HG03457 (cell line): ENCODE measurements around the gene MMS22L.

Experiments
- ATAC-seq: cut with Tn5 transposase; IDR thresholded peaks from one replicate; pipeline ENCODE4 v1.9.1; 2021; ENCODE audit warnings: moderate number of reproducible peaks; ENCODE audit not compliant: unreplicated experiment

MMS22L gene, protein sequence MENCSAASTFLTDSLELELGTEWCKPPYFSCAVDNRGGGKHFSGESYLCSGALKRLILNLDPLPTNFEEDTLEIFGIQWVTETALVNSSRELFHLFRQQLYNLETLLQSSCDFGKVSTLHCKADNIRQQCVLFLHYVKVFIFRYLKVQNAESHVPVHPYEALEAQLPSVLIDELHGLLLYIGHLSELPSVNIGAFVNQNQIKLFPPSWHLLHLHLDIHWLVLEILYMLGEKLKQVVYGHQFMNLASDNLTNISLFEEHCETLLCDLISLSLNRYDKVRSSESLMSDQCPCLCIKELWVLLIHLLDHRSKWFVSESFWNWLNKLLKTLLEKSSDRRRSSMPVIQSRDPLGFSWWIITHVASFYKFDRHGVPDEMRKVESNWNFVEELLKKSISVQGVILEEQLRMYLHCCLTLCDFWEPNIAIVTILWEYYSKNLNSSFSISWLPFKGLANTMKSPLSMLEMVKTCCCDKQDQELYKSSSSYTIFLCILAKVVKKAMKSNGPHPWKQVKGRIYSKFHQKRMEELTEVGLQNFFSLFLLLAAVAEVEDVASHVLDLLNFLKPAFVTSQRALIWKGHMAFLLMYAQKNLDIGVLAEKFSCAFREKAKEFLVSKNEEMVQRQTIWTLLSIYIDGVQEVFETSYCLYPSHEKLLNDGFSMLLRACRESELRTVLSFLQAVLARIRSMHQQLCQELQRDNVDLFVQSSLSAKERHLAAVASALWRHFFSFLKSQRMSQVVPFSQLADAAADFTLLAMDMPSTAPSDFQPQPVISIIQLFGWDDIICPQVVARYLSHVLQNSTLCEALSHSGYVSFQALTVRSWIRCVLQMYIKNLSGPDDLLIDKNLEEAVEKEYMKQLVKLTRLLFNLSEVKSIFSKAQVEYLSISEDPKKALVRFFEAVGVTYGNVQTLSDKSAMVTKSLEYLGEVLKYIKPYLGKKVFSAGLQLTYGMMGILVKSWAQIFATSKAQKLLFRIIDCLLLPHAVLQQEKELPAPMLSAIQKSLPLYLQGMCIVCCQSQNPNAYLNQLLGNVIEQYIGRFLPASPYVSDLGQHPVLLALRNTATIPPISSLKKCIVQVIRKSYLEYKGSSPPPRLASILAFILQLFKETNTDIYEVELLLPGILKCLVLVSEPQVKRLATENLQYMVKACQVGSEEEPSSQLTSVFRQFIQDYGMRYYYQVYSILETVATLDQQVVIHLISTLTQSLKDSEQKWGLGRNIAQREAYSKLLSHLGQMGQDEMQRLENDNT

DNA sequence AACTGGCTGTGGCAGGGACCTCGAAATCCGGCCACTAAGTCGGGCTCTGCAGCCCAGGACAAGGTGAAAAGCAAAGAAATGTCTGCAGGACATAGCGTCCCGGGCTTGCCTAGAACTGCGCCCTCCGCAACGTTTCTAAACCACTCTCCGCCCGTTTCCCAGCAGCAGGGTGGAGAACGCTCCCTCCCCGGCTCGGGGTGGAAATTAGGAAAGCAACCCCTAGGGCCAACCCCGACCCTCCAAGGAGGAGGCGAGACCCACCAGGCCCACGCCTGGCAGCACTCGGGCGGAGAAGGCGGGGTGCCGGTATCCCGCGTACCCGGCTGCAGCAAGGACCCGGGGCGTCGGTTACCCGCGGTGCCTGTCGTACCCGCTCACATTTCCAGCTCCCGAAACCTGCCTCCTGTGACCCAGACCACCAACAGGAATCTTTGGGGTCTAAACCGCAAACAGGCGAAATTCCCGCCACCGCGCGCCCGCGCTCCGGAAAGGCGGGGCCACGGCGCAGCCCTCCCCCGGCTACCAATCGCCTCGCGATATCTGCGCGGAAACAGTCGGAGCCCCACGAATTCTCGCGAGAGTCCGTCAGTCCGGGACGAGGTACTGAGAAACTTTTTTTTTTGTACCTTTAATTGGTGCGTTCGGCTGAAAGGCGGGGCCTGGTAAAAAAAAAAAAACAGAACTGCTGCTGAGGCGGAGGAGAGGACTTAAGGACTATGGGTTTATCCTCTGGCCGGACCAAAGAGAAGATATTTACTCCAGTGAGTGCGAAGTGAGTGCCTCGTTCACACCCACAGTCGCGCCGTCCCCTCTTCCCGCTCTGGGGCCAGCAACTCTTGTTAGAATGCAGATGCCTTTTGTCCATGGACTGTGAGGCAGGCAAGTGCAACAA is at the start of gene MMS22L:
Gene MMS22L, minus strand, starts transcription at position 491 of the 892 bp plus-strand sequence. CDS start 739 bp downstream, outside the sequence.
- ATAC-seq = peak; percentile 99

DNA sequence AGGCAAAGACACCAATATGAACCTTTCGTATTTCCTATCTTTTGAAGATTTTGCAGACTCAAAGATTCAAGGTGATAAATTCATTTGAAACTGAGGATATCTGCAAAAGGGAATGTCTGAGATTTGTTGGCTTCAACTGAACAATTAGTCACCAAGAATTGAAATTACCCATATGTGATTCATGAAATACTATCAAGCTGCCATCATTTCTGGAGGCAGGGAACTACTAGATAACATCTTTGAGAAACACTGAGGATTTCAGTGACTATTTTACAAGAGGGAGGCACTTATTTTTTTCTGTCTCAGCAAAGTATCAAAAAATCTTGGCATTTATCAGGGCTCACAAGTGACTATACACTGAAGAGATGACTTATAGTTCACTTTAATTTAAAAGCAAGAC is 39.8 kb upstream of the MMS22L start:
- ATAC-seq = no peak

DNA sequence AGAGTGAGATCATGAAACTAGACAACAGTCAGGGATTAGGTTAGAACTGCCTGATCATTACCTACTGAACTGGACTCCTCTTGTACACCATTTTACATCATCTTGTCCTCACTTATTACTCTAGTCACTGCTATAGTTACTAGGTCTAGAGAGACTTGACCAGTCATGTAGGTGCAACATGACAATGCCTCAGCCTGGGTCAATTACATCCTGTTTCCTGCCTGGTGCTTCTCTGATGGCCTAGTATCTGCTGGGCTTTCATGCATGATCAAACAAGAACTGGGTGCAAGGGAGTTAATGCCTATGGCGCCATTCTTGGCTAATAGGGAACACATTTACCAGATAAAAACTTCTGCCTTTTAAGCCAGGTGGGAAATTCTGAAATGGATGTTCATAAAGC is 39.2 kb upstream of the MMS22L start:
- no peak for ATAC-seq

DNA sequence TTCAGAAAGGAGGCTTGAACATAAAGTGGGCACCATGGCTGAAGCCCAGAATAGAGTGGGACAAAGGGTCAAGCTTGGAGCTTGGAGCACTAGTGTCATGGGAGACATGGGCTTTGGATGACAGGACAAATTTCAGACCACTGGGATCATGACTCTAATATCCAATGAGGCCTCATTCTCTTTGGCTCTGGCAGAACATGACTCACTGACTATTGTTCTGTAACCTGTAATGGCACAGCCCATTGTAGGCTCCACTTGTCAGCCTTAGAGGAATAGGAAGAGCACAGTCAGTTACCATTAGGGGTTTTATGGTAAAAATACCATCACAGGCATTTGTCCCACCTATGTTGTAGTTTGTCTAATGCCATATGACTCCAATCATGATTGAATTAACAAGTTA is 34.0 kb upstream of the MMS22L start:
- no peak for ATAC-seq

DNA sequence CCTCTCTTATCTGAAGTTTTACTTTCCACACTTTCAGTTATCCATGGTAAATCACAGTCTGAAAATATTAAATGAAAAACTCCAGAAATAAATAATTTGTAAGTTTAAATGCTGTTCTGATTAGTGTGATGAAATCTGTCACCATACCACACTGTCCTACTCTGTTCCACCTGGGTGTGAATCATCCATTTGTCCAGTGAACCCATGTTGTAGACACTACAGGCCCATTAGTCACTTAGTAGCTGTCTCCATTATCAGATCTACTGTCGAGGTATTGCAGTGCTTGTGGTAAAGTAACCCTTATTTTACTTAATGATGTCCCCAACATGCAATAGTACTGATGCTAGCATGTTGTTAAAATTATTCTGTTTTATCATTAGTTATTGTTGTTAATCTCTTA is 29.2 kb upstream of the MMS22L start:
- ATAC-seq = no peak

DNA sequence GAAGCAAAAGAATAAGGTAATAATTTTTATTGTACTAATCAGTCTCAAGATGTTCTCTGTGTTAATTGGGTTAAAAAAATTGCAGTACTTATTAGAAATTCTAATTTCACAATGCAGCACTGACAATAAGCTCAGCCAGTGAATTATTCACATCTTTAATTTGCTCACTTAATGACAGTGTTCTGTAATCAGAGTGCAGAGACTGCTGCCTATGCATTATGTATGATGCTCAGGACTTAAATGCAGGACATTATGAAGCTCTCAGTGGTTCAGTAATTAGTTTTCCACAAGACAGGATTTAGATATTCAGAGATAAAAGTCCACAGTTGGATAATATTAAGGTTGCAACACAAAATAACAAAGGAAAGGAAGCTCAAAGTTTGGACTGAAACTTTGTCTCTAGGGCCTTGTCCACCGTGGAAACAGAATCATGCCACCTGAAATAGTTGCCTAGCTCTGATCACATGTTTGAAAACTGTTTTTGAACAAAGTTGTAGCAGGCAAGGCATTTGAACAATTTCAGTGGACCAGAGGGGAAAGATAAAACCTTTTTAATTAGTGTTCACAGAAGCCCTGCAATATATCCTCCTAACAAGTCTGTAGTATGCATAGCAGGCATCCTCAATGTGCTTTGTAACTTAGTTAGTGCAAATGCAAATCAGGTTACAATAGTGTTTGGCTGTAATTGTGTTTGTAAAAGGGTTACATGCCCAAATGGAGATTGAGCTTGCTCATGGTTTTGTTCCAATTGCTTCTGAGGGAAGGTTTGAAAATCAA is 23.7 kb upstream of the MMS22L start:
- no peak for ATAC-seq

DNA sequence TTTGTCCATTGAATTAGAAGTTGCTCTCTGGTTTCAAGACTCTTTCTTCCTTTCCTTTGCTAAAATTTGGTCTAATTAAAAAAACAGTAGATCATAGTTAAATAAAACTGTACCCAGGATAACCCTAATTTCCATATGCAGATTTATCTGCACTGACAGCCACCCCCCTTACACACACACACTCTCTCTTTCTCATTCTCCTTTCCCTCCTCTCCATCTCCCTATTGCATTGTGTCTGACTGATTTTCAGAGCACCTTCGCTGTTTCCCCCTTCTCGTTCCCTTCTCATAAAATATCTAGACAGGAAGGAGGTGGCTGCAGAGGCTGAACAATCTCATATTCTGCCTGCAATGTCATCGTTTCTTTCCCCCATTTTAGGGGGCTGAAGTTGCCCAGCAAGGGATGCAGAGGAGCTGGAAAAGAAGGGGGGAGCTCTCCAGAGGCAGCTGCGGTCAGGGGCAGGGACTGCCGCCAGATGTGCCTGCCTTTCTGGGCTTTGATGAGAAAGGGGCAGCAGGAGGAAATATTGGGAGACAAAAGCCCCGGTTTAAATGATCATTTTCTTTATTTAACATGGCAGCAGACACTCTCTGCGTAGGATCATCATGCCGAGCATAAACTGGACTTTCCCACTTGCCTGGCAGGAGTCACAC is 22.5 kb upstream of the MMS22L start:
- ATAC-seq = no peak

DNA sequence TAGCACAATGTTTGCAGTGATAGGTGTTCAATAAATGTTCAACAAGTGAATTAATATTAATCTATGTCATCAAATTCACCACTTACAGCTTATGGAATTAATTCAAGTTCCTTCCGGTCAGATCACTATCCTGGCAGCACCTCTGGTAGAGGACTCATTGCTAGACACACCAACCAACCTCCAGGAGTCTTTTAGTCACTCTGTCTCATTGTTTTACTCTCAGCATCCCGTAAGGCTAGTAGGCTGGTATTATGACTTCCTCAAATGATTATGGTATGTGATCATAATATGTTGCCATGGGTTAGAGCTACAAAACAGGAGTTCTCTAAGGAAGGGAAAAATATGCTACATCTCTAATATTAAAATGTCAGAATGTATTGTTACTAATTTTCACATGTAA is 21.7 kb upstream of the MMS22L start:
- no peak for ATAC-seq

DNA sequence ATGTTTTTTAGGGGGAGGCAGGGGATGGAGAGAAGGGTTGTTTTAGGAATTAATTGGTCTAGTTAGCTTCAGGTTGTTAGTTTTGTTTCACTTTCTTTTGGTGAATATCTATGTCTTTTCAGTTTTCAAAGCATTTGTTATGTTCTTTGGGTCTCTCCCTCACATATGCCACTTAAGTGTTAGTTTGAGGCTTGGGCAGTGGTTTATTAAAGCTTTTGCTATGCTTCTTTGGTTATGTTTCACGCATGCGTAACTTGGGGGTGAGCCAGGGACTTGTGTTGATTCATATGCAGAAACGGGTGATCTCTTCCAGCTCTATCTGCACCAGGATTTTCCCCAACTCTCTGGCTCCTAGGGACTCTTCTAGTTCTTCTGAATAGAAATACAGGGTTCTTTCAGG is 11.4 kb upstream of the MMS22L start:
- ATAC-seq = no peak

DNA sequence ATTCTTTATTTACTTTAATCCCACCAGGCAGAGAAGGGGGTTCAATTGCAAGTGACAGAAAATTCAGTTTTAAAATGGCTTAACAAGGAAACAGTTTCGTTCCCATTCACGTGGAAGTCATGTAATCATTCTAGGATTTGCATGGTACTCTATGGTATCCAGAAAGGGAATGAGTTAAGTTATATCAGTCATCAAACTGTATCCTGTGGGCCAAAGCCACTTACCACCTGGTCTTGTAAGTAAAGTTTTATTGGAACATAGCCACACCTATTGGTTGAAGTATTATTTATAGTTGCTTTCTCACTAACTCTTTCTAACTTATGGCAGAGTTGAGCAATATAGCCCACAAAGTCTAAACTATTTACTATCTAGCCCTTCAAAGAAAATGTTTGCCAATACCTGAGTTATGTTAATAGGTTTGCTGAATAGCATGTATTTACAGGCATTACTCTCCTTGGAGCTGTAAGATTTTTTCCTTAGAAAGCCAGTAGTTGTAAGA is 10.2 kb upstream of the MMS22L start:
- ATAC-seq = no peak

DNA sequence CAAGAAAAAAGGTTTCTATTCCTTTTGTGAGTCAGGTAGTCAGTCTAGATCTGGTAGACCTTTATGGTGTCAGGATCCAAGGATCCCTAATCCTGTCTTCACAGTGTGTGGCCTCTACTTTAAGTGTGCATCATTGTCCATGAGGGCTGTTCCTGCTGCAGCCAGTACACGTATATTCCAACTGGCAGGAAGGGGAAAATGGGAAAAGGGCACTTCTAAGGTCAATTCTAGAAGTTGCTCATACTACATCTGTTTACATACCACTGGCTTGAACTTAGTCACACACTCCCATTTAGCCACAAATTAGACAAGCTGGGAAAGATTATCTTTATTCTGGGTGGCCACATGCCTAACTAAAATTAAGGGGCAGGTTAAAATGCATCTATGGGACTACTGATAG is 9.7 kb upstream of the MMS22L start:
- ATAC-seq = no peak

DNA sequence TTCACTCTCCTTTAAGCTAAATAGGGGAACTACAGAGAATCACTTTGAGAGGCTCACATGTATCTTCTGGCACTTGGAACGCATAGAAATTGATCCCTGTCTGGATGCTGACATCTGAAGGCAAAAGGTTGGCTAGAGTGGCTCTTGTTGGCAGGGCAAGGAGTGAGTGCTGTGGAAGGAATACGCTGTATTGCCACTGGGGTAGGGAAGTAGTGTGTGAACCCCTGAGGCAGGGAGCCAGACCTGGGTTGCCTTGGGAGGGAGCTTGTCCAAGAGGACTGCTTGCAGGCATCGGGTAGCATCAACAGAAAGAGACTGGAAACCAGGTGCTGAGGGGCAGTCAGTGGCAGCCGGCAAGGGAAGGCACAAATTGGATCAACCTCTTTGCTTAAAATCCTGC is 8.9 kb upstream of the MMS22L start:
- no peak for ATAC-seq

DNA sequence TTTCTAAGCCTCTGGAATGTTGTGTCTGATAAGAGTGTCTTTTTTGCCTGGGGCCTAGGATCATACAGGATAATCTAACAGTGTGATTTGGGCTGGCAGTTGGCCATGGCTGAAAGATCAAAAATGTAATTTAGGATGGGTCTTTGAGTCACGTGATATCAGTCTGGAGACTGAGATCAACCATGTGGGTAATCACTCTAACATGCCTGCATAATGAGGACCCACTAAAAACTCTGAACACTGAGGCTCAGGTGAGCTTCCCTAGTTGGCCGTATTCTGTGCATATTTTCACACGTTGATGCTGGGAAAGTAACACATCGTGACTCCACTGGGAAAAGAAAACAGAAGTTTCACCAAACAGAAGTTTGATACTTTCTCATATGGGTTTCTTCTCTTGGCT is 6.3 kb upstream of the MMS22L start:
- ATAC-seq = no peak

DNA sequence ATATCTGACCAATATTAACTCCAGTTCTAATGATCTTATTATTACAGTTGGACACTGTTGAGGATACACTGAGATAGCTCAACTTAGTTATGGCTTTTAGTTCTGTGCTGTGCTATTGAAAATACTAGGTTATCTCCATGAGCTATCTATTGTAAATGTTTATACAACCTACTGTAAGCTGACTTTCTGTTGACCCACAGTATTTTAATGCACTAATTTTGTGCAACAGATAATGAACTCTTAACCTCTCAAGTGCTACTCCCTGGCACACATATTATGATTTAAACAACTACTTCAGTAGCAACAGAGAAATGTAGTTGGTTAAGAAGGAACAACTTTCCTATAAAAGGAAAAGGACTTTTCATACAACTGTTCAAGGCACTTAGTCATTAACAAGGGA is 5.2 kb upstream of the MMS22L start:
- ATAC-seq = no peak

DNA sequence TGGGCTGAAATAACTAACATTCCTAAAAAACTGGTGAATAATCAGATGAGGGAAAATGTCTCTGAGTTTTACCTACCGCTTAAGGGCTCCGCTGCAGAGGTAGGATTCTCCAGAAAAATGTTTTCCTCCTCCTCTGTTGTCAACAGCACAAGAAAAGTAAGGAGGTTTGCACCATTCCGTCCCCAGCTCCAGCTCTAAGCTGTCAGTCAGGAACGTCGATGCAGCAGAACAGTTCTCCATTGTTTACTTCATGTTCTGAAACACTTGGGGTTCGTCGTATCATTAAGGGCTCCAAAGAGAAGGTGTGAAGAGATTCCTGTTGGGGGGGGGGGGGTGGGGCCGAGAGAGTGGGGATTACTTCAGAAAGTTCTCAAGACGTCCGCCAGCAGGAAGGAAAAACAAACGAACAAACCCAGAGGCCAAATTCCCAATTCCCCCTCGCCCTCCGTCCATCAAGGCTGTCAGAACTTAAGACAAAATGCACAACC is 734 bp downstream of the MMS22L start:
- ATAC-seq = no peak

DNA sequence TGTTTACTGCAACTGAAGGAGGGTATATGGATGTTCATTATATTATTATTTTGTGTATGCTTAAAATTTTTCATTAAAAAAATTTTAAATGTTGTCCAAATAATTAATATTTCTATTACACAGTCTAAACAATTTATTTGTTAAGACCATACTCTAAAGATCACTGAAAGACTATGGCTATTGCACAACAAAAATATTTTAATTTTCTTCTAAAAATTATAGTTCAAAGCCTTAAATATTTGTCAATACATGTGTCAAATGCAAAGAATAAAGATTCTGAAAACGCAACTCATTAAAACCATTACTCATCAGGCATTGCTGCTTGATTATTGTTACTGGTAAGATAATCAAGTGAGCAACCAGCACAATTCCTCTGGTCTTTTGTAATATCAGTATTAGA is 2.2 kb downstream of the MMS22L start:
- no peak for ATAC-seq

DNA sequence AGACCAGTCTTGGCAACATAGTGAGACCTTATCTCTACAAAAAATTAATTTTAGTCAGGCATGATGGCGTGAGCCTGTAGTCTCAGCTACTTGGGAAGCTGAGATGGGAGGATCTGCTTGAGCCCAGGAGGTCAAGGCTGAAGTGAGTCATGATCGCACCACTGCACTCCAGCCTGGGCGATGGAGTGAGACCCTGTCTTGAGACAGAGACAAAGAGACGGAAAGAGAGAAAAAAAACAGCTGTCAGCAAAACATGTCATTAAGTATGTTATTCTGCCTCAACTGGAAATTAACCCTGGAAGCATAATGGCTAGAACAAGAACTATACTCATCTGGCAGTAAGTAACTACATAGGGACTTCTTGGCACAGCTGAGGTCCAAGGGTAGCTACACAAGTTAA is 7.2 kb downstream of the MMS22L start:
- no peak for ATAC-seq

DNA sequence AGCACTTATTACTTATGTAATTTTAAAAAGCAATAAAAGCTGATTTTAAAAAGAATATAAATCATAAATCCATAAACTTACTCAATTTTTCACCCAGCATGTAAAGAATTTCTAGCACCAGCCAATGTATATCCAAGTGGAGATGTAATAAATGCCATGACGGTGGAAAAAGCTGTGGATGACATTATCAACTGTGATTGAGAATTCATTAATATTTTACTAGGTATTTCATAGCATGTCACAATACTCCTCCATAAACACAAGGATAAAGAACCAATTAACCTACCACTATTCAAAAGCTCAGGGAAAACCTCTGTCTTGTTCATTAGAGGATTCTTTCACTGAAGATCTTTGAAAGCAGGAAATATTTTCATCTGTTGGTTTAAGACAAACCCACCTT is 13.2 kb downstream of the MMS22L start:
- ATAC-seq = no peak

DNA sequence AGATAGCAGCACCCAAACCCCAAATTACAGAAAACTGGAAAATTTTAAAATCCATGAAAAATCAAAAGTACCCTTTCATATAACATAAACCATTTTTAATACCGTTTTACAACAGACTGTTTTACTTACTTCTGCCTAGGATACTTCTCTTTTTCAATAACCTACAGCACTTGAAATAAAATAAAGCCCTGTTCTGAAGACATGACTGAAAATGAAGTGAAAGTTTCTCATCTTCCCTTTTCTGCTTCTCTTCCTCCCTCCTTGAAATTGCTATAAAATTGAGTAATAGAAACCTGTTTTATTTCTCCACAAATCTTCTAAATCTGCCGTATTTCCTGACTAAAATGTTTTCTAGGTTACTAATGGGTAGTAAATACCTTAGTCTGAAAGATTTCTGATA is 20.3 kb downstream of the MMS22L start:
- ATAC-seq = no peak
